Measurements from ENCODE around the gene MAP3K13.
"Not testable (repeated sequence)": the region's sequence is repeated elsewhere in the genome, so short reads cannot be mapped to it uniquely, and the experiment has no call there.

MAP3K13 gene

DNA sequence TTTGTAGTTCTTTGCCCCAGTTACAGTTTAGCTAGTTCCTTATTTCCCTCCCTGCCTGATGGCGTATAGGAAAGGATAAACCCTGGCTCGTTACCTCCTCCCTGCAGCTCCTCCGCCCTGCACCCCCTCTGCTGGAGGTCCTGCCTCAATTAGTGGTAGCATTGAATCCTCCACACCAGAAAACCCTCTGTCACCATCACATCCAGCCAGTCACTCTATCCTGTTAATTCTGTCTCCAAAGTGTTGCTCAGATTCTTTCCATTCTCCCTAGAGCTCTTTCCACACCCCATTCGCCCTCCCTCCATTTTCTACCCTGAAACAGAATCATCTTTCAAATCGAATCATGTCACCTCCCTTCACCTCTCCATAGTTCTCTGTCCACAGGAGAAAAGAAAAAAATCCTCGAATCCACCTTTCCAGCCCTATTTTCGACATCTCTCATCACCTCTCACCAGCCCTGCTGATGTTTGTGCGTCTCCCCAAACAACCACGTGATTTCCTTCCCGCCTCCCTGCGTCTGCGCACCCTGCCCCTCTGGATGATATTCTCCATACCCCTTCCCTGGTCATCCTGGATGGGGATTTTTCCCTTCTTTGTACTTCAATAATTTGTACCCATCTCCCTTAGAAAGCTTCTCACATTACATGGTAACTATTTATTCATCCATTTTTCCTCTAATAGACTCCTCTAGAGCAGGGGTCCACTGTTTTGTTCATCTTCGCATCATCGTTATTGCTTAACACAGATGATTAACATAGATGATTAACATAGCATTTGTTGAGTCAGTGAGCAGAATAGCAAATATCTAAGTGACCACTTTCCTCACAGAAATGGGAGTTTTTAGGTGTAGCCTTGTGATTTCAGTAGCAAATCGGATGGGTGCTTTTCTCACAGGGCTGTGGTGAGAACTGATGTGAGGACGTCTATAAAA is 37.1 kb downstream of the MAP3K13 start:
- Histone ChIP-seq H3K36me3 (ENCODE audit: insufficient read depth, low read length) (no peaks in the 10 kb centered on the region), H3K9me3 (ENCODE audit: control insufficient read depth, insufficient read depth, low read length) (no peaks in the 10 kb centered on the region), H3K9ac (ENCODE audit: low read depth, low read length) (no peak overlapping the region), H3K4me1 (ENCODE audit: insufficient read depth, low read length) (no peaks in the 10 kb centered on the region; the same call in 1 of the 2 replicates)

DNA sequence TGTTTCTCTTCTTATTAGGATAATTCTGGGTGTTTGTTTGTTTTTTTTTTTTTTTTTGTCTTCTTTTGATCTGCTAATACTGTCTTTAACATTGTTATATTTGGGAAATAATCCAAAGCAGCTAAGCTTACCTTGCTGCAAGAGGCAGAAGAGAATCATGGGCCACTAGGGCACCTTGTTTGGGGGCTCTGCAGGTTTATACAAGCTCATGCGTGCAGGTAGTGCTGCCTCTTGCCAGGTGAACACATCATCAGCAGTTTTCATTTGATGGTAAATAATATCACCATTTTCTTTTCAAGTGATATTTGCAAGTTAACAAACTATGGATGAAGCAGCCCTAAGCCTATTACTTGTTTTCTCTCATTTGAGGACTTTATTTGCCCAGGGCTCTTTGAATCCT is 37.9 kb downstream of the MAP3K13 start:
- H3K9me3 ChIP-seq (ENCODE audit: control insufficient read depth, insufficient read depth, low read length) = no peaks in the 10 kb centered on the region
- H3K36me3 ChIP-seq (ENCODE audit: insufficient read depth, low read length) = no peaks in the 10 kb centered on the region
- H3K9ac ChIP-seq (ENCODE audit: low read depth, low read length) = no peak overlapping the region
- no peaks in the 10 kb centered on the region; the same call in none of the 2 replicates for H3K4me1 ChIP-seq (ENCODE audit: insufficient read depth, low read length)

DNA sequence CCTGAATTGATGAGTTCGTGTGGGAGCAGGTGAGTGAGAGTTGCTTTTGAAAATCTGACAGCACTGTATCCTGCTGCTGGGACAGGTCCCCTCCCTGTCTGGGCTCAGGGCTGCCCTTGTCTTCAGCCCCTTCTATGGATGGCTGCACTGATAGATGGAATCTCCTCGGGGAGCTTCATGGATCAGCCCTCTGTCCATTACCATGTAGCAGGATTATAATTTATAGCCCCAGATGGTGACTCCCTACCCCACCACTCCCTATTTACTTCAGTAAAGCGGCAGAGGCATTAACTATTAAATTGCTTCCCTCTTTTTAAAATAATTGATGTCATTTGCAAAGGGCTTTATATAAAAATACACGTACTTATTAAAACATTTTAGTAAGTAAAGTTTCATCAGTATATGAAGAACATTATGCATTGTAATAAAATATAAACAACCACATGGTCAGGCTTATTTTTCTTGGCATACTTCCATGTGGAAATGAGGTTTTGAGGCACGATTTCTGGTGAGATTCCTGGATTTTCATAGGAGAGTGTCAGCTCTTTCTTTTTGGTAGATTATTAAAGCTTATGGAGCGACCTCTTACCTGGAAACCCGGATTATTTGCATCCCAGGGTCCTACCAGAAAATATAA is 38.5 kb downstream of the MAP3K13 start:
- Histone ChIP-seq H3K9me3 (ENCODE audit: control insufficient read depth, insufficient read depth, low read length) (no peaks in the 10 kb centered on the region), H3K36me3 (ENCODE audit: insufficient read depth, low read length) (no peaks in the 10 kb centered on the region), H3K4me1 (ENCODE audit: insufficient read depth, low read length) (no peaks in the 10 kb centered on the region; the same call in none of the 2 replicates), H3K9ac (ENCODE audit: low read depth, low read length) (no peak overlapping the region)

DNA sequence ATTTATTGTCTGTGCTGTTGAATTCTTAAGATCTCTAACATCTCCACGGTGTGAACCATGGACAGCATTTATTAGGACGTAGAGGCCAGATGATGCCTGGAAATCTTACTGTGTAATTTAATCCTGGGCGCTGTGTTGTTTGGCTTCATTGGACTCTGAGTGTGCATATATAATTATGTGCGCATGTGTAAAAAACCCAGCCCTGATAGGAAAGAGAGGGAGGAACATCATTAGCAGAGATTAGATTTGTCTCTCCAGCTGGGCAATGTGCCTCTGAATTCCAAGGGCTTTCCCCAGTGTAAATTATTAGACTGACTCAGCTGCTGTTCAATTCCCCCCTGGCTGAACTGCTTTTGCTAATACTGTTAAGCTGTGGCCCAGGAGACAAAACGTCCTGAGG is 39.6 kb downstream of the MAP3K13 start:
- no peaks in the 10 kb centered on the region for H3K36me3 ChIP-seq (ENCODE audit: insufficient read depth, low read length)
- H3K4me1 ChIP-seq (ENCODE audit: insufficient read depth, low read length) = no peaks in the 10 kb centered on the region; the same call in none of the 2 replicates
- H3K9ac ChIP-seq (ENCODE audit: low read depth, low read length) = no peak overlapping the region
- H3K9me3 ChIP-seq (ENCODE audit: control insufficient read depth, insufficient read depth, low read length) = no peaks in the 10 kb centered on the region

DNA sequence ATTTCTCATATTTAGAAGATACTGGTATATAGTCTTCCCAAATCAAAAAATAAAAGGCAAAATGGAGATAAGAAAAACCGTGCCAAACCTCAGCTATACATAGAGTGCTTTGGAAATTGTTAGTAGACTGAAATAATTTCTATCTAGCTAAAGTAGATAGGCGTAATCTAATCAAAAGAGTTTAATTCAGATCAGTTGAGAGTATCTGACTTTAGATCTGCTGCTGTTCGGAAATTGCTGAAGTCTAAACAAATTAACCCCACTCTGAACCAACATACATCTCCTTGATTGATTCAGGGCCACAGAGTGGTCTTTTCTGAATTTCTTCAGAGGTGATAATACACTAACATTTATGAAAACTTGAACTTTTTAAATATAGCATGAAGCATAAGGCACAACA is 40.1 kb downstream of the MAP3K13 start:
- no peaks in the 10 kb centered on the region for H3K36me3 ChIP-seq (ENCODE audit: insufficient read depth, low read length)
- no peaks in the 10 kb centered on the region; the same call in none of the 2 replicates for H3K4me1 ChIP-seq (ENCODE audit: insufficient read depth, low read length)
- no peak overlapping the region for H3K9ac ChIP-seq (ENCODE audit: low read depth, low read length)
- no peaks in the 10 kb centered on the region for H3K9me3 ChIP-seq (ENCODE audit: control insufficient read depth, insufficient read depth, low read length)

DNA sequence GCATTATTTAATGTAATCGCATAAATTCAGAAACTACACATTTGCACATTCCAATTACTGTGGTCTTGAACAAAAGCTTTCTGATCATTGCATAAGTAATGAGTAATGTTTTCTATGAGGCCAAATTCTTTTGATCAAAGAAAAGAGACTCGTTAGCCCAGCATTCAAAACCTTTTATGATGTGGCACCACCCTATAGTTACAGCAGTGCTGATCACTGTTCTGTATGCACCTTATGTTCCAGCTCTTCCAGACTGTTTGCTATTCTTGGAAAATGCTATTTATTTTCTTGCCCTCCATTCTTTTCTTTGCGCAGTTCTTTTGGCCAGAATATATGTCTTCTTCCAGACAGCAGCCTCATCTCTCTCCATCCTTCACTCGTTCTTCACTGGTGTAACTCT is 42.3 kb downstream of the MAP3K13 start:
- Histone ChIP-seq H3K36me3 (ENCODE audit: insufficient read depth, low read length) (no peaks in the 10 kb centered on the region), H3K4me1 (ENCODE audit: insufficient read depth, low read length) (no peaks in the 10 kb centered on the region; the same call in 1 of the 2 replicates), H3K9ac (ENCODE audit: low read depth, low read length) (no peak overlapping the region), H3K9me3 (ENCODE audit: control insufficient read depth, insufficient read depth, low read length) (no peaks in the 10 kb centered on the region)

DNA sequence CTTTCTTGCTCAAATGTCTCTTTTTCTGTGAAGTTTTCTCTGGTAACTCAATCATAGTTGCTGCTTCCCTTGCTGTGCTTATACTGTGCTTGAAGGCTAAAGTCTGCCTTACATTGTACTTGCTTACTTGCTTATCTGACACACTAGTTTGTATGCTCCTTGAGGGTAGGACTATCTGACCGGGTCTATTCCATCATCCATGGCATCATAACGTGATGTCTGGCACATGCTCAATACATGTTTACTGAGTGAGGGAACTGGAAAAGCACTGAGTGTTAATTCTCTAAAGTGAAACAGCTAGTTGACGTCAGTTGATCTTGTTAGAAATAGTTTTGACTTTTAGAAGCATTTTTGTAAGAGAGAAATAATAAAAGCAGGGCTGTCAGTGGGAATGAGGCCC is 42.7 kb downstream of the MAP3K13 start:
- Histone ChIP-seq H3K4me1 (ENCODE audit: insufficient read depth, low read length) (no peaks in the 10 kb centered on the region; the same call in 1 of the 2 replicates), H3K9me3 (ENCODE audit: control insufficient read depth, insufficient read depth, low read length) (no peaks in the 10 kb centered on the region), H3K9ac (ENCODE audit: low read depth, low read length) (no peak overlapping the region), H3K36me3 (ENCODE audit: insufficient read depth, low read length) (no peaks in the 10 kb centered on the region)

DNA sequence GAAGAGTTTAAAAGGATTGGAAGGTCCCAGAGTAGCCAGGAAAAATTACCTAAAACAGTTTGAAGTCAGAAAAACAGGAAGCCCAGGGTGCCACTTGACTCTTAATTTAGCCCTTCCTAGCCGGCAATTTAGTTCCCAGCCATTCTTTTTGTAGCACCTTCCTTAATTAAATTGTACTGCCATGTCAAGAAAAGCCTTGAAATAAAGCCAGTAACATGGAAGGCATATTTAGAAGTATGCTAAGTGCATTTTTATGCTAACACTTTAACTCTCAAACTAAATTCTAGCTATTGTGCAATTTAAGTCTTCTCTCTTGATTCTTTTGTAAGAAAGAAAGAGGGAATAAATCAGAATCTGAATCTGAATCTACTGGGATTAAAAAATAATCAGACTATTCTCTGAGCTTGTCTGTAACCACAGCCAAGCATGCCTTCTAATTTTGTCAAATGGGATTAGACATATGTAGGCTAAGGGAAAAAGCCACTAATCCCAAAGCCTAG is 43.2 kb downstream of the MAP3K13 start:
- H3K36me3 ChIP-seq (ENCODE audit: insufficient read depth, low read length) = no peaks in the 10 kb centered on the region
- H3K9ac ChIP-seq (ENCODE audit: low read depth, low read length) = no peak overlapping the region
- H3K9me3 ChIP-seq (ENCODE audit: control insufficient read depth, insufficient read depth, low read length) = no peaks in the 10 kb centered on the region
- H3K4me1 ChIP-seq (ENCODE audit: insufficient read depth, low read length) = no peaks in the 10 kb centered on the region; the same call in 1 of the 2 replicates

DNA sequence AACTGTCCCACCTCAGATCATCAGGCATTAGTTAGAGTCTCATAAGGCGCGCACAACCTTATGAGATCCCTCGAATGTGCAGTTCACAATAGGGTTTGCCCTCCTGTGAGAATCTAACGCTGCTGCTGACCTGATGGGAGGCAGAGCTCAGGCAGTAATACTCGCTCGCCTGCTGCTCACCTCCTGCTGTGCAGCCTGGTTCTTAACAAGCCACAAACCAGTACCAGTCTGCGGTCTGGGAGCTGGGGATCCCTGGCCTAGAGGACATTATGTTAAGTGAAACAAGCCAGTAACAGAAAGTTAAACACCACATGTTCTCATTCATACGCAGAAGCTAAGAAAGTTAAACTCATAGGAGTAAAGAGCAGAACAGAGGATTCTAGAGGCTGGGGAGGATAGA is 47.0 kb downstream of the MAP3K13 start:
- Histone ChIP-seq H3K36me3 (ENCODE audit: insufficient read depth, low read length) (no peaks in the 10 kb centered on the region), H3K9ac (ENCODE audit: low read depth, low read length) (no peak overlapping the region), H3K4me1 (ENCODE audit: insufficient read depth, low read length) (no peaks in the 10 kb centered on the region; the same call in 1 of the 2 replicates), H3K9me3 (ENCODE audit: control insufficient read depth, insufficient read depth, low read length) (no peaks in the 10 kb centered on the region)

DNA sequence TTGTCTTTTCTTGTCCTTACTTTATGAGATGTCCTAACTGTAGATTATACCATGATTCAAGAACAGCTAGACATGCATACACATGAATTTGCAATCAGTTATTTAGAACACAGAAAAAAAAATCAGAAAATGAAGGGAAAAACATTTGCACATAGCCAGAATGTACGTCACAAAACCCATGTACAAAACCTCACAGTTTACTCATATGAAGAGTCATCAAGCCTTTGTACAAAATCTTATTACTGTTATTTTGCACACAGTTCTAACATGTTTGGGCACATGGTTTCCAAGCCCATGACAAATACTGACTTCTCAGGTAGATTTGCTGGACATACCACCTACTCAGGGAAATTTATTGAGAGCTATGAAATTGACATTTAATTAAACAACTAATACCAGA is 48.2 kb downstream of the MAP3K13 start:
- no peak overlapping the region for H3K9ac ChIP-seq (ENCODE audit: low read depth, low read length)
- H3K36me3 ChIP-seq (ENCODE audit: insufficient read depth, low read length) = no peaks in the 10 kb centered on the region
- no peaks in the 10 kb centered on the region for H3K9me3 ChIP-seq (ENCODE audit: control insufficient read depth, insufficient read depth, low read length)
- no peaks in the 10 kb centered on the region for H3K4me1 ChIP-seq (ENCODE audit: insufficient read depth, low read length)

DNA sequence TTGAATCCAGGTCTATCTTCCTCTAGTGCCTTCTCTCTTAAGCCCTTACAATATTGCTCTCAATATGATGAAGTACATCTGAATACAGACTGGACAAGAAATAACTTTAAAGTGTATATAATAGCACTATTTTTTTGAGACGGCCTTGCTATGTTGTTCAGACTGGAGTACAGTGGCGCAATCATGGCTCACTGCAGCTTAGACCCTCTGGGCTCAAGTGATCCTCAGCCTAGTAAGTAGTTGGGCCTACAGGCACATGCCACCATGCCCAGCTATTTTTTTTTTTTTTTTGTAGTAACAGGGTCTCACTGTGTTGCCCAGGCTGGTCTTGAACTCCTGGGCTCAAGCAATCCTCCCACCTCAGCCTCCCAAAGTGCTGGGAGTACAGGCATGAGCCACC is 53.6 kb downstream of the MAP3K13 start:
- no peaks in the 10 kb centered on the region for H3K4me1 ChIP-seq (ENCODE audit: insufficient read depth, low read length)
- no peaks in the 10 kb centered on the region for H3K36me3 ChIP-seq (ENCODE audit: insufficient read depth, low read length)
- H3K9me3 ChIP-seq (ENCODE audit: control insufficient read depth, insufficient read depth, low read length) = no peaks in the 10 kb centered on the region
- no peak overlapping the region for H3K9ac ChIP-seq (ENCODE audit: low read depth, low read length)

DNA sequence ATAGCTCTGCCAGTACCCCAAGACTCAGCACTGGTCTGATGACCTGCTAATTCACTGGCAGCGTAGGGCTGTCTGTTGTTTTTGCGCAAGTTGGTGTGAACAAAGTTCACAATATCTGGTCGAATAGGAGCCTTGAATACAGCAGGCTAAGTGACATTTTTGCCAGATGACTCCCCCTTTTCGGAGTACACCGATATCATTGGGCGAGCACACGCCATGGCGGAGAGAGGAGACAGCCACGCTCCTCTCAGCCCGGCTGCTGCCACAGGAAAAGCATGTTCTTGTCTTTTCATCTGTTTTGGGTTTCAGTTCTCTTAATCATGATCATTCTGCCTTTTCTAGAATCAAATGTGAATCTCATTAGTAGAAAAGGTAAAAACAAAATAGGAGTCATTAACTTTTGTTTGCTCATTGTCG is 55.6 kb downstream of the MAP3K13 start:
- H3K9me3 ChIP-seq (ENCODE audit: control insufficient read depth, insufficient read depth, low read length); H3K36me3 ChIP-seq (ENCODE audit: insufficient read depth, low read length); H3K4me1 ChIP-seq (ENCODE audit: insufficient read depth, low read length); H3K9ac ChIP-seq (ENCODE audit: low read depth, low read length): not testable (repeated sequence)

DNA sequence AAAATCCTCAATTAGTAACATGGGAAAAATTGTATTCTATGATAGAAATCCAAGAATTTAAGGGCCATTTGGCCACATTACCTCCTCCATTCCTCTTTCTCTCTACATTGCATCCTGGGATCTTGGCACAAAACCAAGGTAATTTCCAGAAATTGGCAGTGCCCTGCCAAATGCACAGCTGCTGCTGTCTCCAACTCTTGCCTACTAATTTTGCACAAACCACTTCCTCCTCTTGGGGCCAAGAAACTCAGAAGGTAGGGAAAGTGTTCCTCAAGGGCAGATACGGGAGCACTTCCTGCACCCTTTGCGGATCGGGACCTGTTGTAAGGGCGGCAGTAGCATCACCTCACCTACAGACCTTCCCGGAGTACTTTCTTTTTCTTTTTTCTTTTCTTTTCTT is 57.8 kb downstream of the MAP3K13 start:
- H3K4me1 ChIP-seq (ENCODE audit: insufficient read depth, low read length) = peaks cover 12% of the 10 kb centered on the region; the same call in 1 of the 2 replicates
- H3K9me3 ChIP-seq (ENCODE audit: control insufficient read depth, insufficient read depth, low read length) = no peaks in the 10 kb centered on the region
- H3K9ac ChIP-seq (ENCODE audit: low read depth, low read length) = no peak overlapping the region
- H3K36me3 ChIP-seq (ENCODE audit: insufficient read depth, low read length) = no peaks in the 10 kb centered on the region

DNA sequence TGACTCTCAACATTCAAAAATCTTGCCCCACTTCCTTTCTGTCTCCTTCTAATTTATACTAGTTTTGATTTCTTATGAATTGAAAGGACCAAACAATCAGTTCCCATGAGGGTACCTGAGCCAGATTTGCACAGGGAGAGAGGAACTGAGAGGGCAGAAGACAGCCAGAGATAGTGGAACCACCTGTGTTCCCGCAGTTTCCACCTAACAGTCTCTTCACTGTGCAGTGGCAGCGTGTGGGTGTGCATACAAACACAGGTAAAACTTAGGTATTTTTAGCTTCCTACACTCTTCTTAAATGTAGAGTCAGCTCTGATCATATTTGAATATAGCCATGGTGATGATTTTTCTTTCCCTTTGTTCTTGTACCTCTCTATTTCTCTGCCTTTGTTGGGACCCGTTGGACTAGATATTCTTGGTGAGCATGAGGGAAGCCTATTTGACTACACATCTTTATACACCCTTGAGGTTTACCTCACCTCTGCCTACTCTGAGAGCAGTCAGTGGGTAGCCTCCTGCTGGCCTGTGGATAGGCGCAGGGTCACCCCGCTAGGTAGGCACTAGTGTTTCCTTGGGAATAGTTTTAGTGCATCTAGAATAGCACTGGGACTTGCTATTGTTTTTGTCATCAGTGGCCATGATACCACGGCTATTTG is 58.8 kb downstream of the MAP3K13 start:
- Histone ChIP-seq H3K9ac (ENCODE audit: low read depth, low read length) (no peak overlapping the region), H3K4me1 (ENCODE audit: insufficient read depth, low read length) (peaks cover 12% of the 10 kb centered on the region; the same call in 1 of the 2 replicates), H3K9me3 (ENCODE audit: control insufficient read depth, insufficient read depth, low read length) (no peaks in the 10 kb centered on the region), H3K36me3 (ENCODE audit: insufficient read depth, low read length) (no peaks in the 10 kb centered on the region)
